ENCODE measurements around the gene OGFOD2.

DNA sequence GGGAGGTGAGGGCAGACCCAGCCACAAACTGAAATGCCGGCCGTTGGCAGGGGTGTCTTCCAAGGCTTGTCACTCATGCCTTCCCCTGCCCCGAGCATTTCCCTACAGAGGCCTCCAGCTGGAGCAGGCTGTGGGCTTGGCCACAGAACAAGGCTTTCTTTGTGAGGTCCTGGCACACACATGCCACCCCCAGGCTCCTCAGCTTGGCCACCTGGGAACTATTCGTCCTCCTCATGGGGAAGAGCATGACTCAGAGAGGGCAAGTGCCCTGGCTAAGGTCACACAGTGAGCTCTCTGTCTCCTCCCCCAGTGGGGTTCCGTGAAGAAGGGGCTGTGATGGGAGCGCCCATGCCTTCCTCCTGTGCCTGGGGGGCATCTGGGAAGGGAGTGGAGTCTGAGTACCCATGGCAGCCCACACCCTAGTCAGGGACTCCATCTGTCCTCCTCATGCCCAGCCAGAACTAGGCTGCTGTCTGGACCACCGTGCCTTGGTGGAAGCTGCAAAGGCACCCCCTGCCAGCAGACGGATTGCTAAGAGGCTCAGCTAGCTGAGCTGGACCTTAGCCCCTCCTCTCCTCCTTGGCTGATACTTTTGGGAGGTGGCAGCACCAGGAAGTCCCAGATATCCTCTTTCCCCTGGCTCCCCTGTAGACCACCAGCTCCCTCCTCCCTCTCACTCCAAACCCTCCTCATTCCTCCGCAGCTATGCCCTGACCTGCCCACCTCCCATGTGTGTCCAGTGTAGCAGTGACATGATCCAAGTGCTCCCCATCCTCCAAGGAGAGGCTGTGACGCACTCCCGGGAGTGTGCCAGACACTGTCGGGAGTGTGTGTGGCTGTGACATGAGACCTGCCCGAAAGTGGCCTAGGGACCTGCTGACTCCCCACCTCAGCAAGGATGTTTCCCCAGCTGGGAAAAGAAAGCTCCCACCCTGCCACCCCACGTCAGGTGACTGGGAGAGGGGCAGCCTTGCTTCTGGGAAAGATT lies 30.1 kb upstream of the OGFOD2 start:
- no peak for TF ChIP-seq SIN3A (IDR thresholded peaks at IDR 0.05; ENCODE audit: borderline replicate concordance, insufficient read depth, low read length)
- no peak for TF ChIP-seq TAF1 (IDR thresholded peaks at IDR 0.05; ENCODE audit: borderline replicate concordance, insufficient read depth, low read length)
- TF ChIP-seq POLR2AphosphoS5 (IDR thresholded peaks at IDR 0.05; ENCODE audit: low read depth, low read length), result no peak
- no peak for TF ChIP-seq FOXP2 (optimal IDR thresholded peaks at IDR 0.05; ENCODE audit: borderline replicate concordance, extremely low read depth, extremely low read length, insufficient read depth)
- TF ChIP-seq REST (IDR thresholded peaks at IDR 0.05; ENCODE audit: insufficient read depth in 1 of 2, low read depth in 2 of 2, low read length in 2 of 2), result no peak

All from PFSK-1 (cell line).